ENCODE measurements around the gene TNFRSF11A. TPM values are rescaled to one million over a fixed set of nuclear protein-coding genes. Genes with fewer than 3 reads are reported as not detected.

TNFRSF11A gene
- total and polyA plus RNA-seq, 5 donors from 2014 or later = 0.93 to 3.6 (median 2.1) TPM

DNA sequence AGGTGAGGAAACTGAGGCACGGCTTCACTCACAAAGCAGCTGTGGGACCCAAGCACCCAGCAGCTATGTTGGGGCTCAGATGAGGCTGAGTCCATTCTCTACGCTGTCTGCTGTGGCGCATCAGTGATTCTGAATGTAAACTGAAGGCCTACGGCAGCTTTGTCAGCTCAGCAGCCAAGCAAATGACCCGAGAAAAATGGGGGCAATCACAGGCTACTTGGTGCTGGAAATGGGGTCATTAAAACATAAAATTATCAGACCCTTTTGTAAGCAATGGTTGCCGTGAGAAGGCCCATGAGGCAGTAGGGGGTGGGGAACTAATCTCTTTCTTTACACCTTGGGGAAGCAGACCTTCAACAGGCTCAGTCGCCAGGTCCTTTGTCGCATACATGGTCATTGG, 113.8 kb downstream of the TNFRSF11A start:
- Mint-ChIP-seq H3K4me3 (no peak overlapping the region), H3K9me3 (peaks cover 0 to 2% (median 0%) of the 10 kb centered on the region in 7 donors), H3K36me3 (no peaks in the 10 kb centered on the region), H3K27ac (no peak overlapping the region), H3K4me1 (peaks cover 0 to 2% (median 0%) of the 10 kb centered on the region in 4 donors), H3K27me3 (peaks cover 12% of the 10 kb centered on the region)
- DNase-seq (no peak), ATAC-seq (ENCODE audit: low read depth in 2 of 2) (no peak)
- no peaks in the 10 kb centered on the region for H3K36me3 ChIP-seq (ENCODE audit: control insufficient read depth, insufficient read depth, low read length)
- no peaks in the 10 kb centered on the region for H3K9me3 ChIP-seq (ENCODE audit: control insufficient read depth in 2 of 2, low read length in 2 of 2)
- H3K27me3 ChIP-seq (ENCODE audit: control insufficient read depth, insufficient read depth, low read length) = no peaks in the 10 kb centered on the region
- H3K4me1 ChIP-seq (ENCODE audit: control insufficient read depth, insufficient read depth, low read length, poor library complexity, severe bottlenecking) = no peaks in the 10 kb centered on the region
- H3K27ac ChIP-seq (ENCODE audit: insufficient read depth, low read length, poor library complexity, severe bottlenecking) = no peak overlapping the region
- H3K4me3 ChIP-seq (ENCODE audit: low read depth, low read length) = no peak overlapping the region

Other genes starting within 250 kb of the TNFRSF11A start
- gene PIGN, start 138.3 kb upstream of the TNFRSF11A start, total RNA-seq = 14.0 TPM
- gene PIGN, start 138.3 kb upstream of the TNFRSF11A start, polyA plus RNA-seq = 10 to 100 TPM; 11.1 to 14.6 (median 11.9) TPM
- gene RELCH, start 138.1 kb upstream of the TNFRSF11A start, total RNA-seq = 76.5 TPM
- gene RELCH, start 138.1 kb upstream of the TNFRSF11A start, polyA plus RNA-seq = 10 to 100 TPM in 1 of 4 donors, 1 to 10 TPM in 3; 7.6 to 10.0 (median 9.0) TPM
- gene ZCCHC2, start 197.7 kb downstream of the TNFRSF11A start, total RNA-seq = 82.5 TPM
- 1 to 10 TPM; 1.7 to 2.2 (median 2.0) TPM for gene ZCCHC2, start 197.7 kb downstream of the TNFRSF11A start, polyA plus RNA-seq

All from CD4-positive, CD25-positive, alpha-beta regulatory T cell (primary cell).